ENCODE data around the gene KIAA0930. TPM values are rescaled to one million over a fixed set of nuclear protein-coding genes. Genes with fewer than 3 reads are reported as not detected.

The KIAA0930 gene
- total RNA-seq, 1 donor from 2014 or later: 119 TPM

- DNase-seq (ENCODE audit: low spot score): no peak
- peak; percentile 18 for ATAC-seq
- intact Hi-C loops (cut with DNase I): no loop called here
Measured at GRCh38 chr22:45240104-45240809, 437 bp downstream of the KIAA0930 start.

- ATAC-seq: no peak
- intact Hi-C loops (cut with DNase I): no loop called here
- DNase-seq (ENCODE audit: low spot score): no peak
Measured at GRCh38 chr22:45239681-45240051, 1.0 kb downstream of the KIAA0930 start.

- intact Hi-C loops (cut with DNase I): no loop called here
- no peak for DNase-seq (ENCODE audit: low spot score)
Measured at GRCh38 chr22:45238957-45239680, 1.6 kb downstream of the KIAA0930 start.

GRCh38 chr22:45238076-45238956 is 2.4 kb downstream of the KIAA0930 start:
- intact Hi-C loops (cut with DNase I): no loop called here

More at GRCh38 chr22:45238957-45239680, 1.6 kb downstream of the KIAA0930 start:
- no peak for ATAC-seq

GRCh38 chr22:45237065-45237990 is 3.4 kb downstream of the KIAA0930 start:
- ATAC-seq (no peak), DNase-seq (ENCODE audit: low spot score) (no peak)
- intact Hi-C loops (cut with DNase I): no loop called here

More at GRCh38 chr22:45238076-45238956, 2.4 kb downstream of the KIAA0930 start:
- ATAC-seq (no peak), DNase-seq (ENCODE audit: low spot score) (no peak)

GRCh38 chr22:45235851-45236342 is 4.8 kb downstream of the KIAA0930 start:
- ATAC-seq: no peak
- intact Hi-C loops (cut with DNase I): no loop called here
- no peak for DNase-seq (ENCODE audit: low spot score)

GRCh38 chr22:45235101-45235777 is 5.5 kb downstream of the KIAA0930 start:
- ATAC-seq: peak; percentile 70
- intact Hi-C loops (cut with DNase I): no loop called here
- no peak for DNase-seq (ENCODE audit: low spot score)

GRCh38 chr22:45233827-45234226 is 6.9 kb downstream of the KIAA0930 start:
- intact Hi-C loops (cut with DNase I): no loop called here

GRCh38 chr22:45233386-45233785 is 7.3 kb downstream of the KIAA0930 start:
- DNase-seq (ENCODE audit: low spot score) (no peak), ATAC-seq (no peak)
- intact Hi-C loops (cut with DNase I): no loop called here

More at GRCh38 chr22:45233827-45234226, 6.9 kb downstream of the KIAA0930 start:
- ATAC-seq (no peak), DNase-seq (ENCODE audit: low spot score) (no peak)

- ATAC-seq: no peak
- DNase-seq (ENCODE audit: low spot score): no peak
- intact Hi-C loops (cut with DNase I): no loop called here
Measured at GRCh38 chr22:45231293-45231692, 9.4 kb downstream of the KIAA0930 start.

GRCh38 chr22:45230026-45230721 is 10.5 kb downstream of the KIAA0930 start:
- DNase-seq (ENCODE audit: low spot score) (no peak), ATAC-seq (no peak)
- intact Hi-C loops (cut with DNase I): no loop called here

- intact Hi-C loops (cut with DNase I): no loop called here
- DNase-seq (ENCODE audit: low spot score): no peak
- ATAC-seq: no peak
Measured at GRCh38 chr22:45229181-45229580, 11.5 kb downstream of the KIAA0930 start.

- ATAC-seq (no peak), DNase-seq (ENCODE audit: low spot score) (no peak)
- intact Hi-C loops (cut with DNase I): no loop called here
Measured at GRCh38 chr22:45228401-45228754, 12.3 kb downstream of the KIAA0930 start.

- DNase-seq (ENCODE audit: low spot score) (no peak), ATAC-seq (peak; percentile 23)
- intact Hi-C loops (cut with DNase I): no loop called here
Measured at GRCh38 chr22:45227645-45228400, 12.9 kb downstream of the KIAA0930 start.

- DNase-seq (ENCODE audit: low spot score) (peak; percentile 82), ATAC-seq (peak; percentile 34)
- intact Hi-C loops (cut with DNase I): no loop called here
Measured at GRCh38 chr22:45226503-45227186, 14.0 kb downstream of the KIAA0930 start.

Data from sciatic nerve (tissue), 2 donors.